Mammary epithelial cell (primary cell): ENCODE results near the gene MB21D2.

Source experiments
- CTCF ChIP-seq, 2 donors: IDR thresholded peaks in 1 of 2; conservative IDR thresholded peaks in 1 of 2; 2 replicates each; pipeline ENCODE4 v1.5.1; 2011 to 2012; ENCODE audit warnings: inconsistent platforms in 2 of 2, low read length in 2 of 2, mild to moderate bottlenecking in 2 of 2, control low read depth in 1 of 2, low read depth in 1 of 2; ENCODE audit not compliant: insufficient read depth in 1 of 2; ENCODE audit errors: extremely low read depth in 1 of 2
- EZH2 ChIP-seq: IDR thresholded peaks from 2 replicates; pipeline ENCODE4 v1.6.1; 2012; ENCODE audit warnings: low read length, inconsistent platforms, borderline replicate concordance

GRCh38 chr3:192825657-192826200 lies 91.9 kb downstream of the MB21D2 start:
- TF ChIP-seq CTCF (conservative IDR thresholded peaks at IDR 0.05 in 1 of 2, IDR thresholded peaks at IDR 0.05 in 1 of 2; ENCODE audit: extremely low read depth in 1 of 2, insufficient read depth in 1 of 2, low read depth in 1 of 2, low read length in 2 of 2) (peak; percentile 16 to 27), EZH2 (no peak)
